ENCODE results near the gene ADAM12.
"Not testable (repeated sequence)": the region's sequence is repeated elsewhere in the genome, so short reads cannot be mapped to it uniquely, and the experiment has no call there.

Gene ADAM12

GRCh38 chr10:126205486-126206205, 182.6 kb downstream of the ADAM12 start:
- DNase-seq, result no peak

GRCh38 chr10:126204320-126204719, 184.0 kb downstream of the ADAM12 start:
- DNase-seq, result no peak

DNA sequence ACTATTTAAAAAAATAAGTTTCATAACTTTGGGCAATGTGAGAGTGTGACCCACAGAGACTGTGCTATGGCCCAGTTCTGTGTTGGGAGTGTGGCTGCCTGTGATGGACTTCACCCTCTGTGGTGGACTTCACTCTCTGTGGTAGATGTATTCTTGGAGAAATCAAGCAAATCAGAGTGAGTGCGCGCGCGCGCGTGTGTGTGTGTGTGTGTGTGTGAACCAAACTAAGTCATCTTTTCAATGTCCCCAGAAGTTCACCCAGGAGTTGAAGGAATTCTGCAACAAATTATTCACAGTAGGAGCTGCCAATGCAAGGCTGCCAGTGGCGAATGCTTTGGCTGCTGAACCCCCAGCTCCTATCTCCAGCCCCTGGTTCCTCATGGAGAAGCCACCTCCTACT, 184.5 kb downstream of the ADAM12 start:
- no peak for DNase-seq

- DNase-seq, result no peak
These were observed 186.7 kb downstream of the ADAM12 start for GRCh38 chr10:126201603-126202002.

DNA sequence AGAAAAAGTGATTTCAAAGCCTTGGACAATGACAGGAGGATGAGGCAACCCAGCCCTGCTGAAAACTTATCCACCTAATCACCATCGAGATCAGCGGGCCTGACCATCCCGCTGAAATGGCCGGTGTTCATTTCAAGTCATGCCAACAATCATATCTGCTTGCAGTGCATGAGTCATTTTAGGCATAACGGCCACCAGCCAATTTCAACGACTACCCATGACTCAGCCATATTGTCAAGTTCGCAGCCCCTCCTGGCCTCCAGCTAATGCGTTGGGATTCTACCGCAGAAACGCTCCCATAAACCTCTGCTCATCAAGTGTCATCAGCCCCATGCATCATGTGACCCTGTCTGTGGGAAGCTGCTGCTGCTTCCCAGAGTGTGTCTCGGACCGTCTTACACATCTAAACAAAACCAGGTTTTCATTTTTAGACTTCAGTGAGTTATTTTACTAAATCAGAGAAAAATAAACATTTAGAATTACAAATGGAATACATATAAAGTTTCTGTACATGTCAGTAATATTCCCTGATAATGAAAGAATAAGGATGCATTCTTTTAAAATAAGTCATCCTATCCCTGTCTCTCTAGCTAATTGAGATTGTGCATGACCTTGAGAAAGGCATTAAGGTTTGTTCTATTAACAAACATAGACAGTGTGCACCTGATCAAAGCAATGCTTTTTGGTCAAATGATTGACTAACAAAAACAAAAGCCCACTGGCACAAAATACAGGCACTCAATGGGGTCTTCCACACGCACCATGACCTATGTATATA, 188.9 kb downstream of the ADAM12 start:
- no peak for DNase-seq

- DNase-seq, result no peak
These were observed 189.6 kb downstream of the ADAM12 start for GRCh38 chr10:126198681-126199080.

DNA sequence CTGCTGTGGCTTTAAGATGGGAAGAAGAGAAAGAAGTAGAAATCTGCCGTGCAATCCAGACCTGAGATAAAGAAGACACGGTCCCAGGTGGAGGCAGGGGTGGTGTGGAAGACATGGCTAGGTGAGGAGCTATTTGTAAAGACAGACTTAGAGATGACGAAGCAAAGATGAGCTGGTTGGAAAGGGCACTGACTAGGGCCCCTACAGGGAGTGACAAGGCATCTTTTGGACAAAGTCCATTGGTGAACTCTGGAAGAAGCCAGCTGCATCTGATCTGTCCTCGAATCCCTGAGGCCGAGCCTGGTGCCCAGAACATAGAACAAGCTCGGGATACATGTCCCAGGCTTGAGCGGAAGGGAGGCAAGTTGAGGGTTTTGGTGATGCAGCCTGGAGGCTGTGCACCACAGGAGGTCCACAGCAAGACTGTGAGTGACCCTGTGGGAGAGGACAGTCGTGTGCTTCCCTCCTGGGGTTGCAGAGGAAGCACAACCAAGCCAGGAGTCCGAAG, 191.2 kb downstream of the ADAM12 start:
- DNase-seq, result no peak

DNA sequence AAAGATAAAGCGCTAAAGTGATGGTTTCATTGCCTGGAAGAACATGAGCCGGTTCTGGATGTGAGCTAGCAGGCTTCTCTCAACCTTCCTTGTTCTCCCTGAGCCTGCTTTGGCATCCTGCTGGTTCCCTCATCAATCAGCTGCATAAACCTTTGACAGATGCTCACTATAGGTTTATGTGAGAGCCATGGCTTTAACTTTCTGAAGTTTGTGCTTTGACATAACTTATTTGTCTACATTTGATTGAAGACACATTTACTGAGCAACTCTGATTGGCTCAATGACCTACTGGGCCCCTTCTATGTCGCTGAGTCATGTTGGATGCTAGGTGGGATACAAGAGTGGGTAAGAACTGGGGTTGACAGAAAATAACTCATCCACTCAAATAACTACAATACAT, 192.0 kb downstream of the ADAM12 start:
- DNase-seq, result no peak

DNA sequence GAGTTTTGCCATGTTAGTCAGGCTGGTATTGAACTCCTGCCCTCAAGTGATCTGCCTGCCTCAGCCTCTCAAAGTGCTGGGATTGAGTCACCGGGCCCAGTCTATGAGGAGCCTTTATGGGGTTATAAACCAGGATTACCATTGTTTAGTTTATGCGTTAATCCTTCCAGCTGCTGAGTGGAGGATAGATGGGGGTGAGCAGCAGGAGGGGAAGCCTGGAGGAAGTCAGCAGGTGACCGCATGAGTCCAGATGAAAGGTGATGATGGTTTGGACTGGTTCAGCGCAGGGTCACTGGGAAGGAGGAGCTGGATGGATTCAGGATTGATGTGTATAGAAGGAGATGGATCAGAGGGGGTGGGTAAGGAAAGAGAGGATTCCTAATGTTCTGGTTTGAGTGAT, 197.1 kb downstream of the ADAM12 start:
- DNase-seq, result no peak

DNA sequence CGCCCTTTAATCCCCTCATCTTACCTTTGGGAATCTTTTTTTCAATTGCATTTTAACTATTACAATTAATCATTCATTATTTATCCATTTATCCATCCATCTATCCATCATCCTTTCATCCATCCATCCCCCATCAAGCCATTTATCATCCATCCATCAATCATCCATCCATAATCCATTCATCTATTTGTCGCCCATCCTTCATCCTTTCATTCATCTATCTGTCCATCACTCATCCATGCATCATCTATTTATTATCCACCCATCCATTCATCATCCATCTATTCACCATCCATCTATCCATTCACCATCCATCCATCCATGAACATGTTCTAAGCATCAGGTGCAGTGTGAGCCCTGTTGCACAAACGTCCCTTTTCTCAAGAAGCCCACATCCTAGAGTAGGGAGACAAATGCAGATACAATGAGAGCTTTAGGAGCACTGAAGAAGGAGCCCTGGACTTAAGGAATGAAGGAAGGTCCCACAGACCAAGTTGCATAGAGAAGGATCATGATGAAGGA, 199.5 kb downstream of the ADAM12 start:
- DNase-seq, result no peak

- no peak for DNase-seq
These were observed 200.9 kb downstream of the ADAM12 start for GRCh38 chr10:126187399-126187798.

DNA sequence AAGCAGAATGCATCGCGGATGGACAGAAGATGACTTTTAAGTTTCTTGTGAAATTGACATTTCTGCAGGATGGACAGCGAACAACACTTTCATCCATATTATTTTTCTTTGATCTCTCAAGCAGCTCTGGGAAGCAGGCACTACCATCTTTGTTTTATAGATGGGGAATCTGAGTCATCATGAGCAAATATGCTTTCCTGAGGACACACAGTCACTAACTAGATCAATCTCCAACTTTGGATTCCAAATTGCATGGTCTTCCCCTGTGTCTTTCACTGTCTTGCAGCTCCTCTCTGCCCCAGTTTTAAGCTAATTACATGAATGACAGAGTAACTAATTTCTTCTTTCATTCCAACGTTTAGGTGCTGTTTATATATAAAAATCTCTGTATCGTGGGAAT, 201.5 kb downstream of the ADAM12 start:
- DNase-seq, result no peak

DNA sequence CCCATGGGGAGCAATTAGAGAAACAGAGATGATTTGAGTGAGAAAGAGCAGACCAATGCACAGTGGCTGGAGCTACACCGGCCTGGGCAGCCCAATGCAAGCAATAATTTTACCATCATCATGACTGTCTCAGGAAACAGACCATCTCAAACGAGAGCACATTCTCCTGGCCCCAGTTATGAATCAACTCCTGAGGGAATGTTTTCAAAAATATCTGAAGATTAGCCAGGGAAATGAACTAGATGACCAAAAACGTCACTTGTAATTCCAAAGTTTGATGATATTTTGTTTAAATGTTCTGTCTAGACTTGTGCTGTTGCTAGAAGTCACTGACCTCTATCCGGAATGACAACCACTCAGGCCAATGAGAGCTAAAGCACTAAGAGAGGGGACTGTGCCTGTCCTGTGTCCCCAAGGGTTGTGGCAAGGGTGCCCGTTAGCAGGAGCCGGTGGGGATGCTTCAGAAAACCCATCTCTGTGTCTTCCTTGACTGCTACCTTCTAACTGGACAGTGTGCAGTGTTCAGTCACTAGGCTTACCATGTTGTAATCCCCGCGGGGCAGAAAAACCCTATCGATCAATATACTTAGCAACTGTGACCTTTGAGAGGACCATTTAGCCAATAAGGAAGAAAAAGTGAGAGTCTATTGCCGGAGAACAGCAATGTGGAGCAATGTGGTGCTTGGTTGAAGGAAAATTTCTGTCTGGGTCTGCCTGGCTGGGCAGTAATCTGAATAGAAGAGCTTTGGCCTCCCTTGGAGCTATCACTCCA, 202.4 kb downstream of the ADAM12 start:
- no peak for DNase-seq

GRCh38 chr10:126181626-126182025, 206.7 kb downstream of the ADAM12 start:
- DNase-seq, result no peak

DNA sequence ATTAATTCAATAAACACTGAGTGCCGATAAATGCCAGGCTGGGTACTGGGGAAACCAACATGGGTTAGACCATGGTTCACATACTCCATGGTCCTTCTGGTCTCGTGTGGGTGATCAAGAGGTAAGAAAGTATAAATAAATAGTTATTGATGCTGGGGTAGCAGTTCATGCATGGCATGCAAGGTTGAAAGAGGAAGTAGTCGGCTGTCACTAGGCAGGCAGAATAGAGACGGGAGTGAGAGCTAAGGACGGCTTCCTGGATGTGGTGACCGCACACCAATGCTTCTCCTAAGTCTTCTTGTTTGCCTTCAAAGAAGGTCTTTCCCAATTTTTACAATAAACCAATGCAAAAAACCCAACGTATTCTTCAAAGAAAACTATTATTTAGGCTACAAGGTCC, 208.6 kb downstream of the ADAM12 start:
- DNase-seq, result no peak

DNA sequence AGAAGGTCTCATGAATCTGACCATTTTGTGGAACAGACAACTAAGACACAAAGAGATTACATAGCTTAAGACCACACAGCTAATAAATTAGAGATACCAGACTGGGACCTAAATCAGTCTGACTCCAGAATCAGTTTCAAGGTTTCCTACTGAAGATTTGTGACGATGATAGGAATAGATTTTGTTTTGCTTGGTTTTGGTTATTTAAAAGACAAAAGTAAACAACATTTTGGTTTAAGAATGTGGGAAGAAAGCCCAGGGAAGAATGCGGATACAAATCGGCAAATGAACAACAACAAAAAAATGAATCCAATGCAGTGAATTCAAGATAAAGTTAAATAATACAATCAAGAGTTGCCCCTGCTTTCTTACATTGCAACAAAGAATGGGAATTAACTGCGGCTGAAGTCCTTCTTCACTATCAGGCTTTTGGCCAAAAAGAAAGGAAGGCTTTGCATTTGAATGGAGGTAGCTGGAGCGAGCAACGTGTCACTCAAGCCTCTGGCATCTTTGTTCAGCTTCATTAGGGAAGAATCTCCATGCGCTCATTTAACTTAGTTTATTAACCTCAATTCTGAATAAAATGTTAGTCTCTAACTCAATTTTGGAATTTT, 210.8 kb downstream of the ADAM12 start:
- DNase-seq, result no peak

- DNase-seq, result no peak
These were observed 212.5 kb downstream of the ADAM12 start for GRCh38 chr10:126175641-126176262.

GRCh38 chr10:126172755-126173154, 215.5 kb downstream of the ADAM12 start:
- DNase-seq, result not testable (repeated sequence)

- no peak for DNase-seq
These were observed 216.7 kb downstream of the ADAM12 start for GRCh38 chr10:126171555-126171954.

DNA sequence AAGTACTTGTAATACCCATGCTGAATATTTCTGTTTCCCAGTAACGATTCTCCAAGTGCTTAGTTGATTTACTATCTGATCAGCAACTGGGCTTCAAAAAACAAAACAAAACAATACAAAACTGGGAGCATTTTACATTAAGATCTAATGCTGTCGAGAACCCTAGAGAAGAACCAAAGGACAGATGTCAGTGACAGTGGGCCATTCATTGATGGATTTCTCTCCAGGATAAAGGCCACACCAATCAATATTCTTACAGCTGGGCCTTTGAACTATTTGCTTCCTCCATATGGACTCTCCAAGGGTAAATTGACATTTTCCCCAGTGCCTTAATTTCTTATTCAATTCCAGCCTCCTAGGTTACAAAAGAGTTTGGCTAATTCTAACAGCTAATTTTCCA, 217.5 kb downstream of the ADAM12 start:
- DNase-seq, result no peak

DNA sequence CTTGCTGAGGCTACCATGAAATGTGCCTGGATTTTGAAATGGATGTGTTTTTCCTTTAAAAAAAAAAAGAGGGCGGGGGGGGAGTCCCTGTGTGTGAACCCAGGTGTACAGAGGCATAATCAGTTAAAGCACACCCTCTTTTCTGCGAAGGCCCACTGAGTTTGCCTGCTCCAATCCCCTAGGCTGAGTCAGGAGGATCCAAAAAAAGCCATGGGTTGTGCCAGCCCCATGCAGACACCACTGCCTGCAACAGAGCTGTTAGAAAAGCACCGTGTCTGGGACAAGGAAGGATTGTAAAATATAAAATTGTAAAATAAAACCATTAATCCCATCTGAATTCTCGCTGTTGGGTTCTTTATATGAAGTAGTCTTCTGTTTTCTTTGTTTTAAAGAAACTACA, 217.9 kb downstream of the ADAM12 start:
- no peak for DNase-seq

DNA sequence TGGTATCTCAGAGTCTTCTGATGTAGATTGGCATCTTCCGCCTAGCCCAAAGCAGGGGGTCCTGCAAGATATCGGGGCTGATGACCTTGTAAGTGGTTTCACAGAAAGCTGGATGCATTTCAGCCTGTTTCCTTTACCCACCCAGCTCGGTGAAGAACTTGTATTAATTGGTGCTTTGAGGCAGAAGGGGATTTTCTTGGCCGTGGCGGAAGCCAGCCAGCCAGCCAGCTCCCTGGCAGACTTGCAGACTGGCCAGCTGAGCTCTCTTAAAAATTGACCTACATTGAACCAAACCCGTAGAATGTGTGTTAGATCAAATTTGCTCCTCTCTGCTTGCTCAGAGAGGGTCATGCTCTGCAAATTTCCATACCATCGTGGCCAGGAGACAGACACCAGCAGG, 218.4 kb downstream of the ADAM12 start:
- no peak for DNase-seq
